ENCODE measurements around the gene SEC61A2.
A peak's percentile ranks its signal among the peaks of the same experiment; 100 is the strongest.

SEC61A2 gene

GRCh38 chr10:12200850-12201249, 71.4 kb downstream of the SEC61A2 start:
- DNase-seq = no peak

- no peak for DNase-seq
Measured at GRCh38 chr10:12201543-12201942, 72.1 kb downstream of the SEC61A2 start.

DNA sequence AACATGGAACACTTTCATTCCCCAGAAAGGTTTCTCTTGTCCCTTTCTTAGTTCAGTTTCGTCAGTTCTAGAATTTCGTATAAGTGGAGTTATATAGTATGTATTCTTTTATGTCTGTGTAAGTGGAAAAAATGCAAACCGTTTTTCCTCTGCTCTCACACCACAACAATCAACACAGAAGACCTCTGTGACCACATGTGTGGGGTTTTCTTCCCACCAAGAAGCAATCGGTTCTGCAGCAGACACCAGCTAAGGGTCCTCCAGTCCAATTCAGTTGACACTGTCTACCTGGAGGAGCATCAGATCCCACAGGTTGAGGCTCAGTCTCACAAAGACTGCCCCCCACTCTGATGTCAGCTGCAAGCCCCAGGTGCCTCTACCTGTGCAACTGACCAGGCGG, 72.7 kb downstream of the SEC61A2 start:
- no peak for DNase-seq

GRCh38 chr10:12205082-12205481, 75.6 kb downstream of the SEC61A2 start:
- no peak for DNase-seq

DNA sequence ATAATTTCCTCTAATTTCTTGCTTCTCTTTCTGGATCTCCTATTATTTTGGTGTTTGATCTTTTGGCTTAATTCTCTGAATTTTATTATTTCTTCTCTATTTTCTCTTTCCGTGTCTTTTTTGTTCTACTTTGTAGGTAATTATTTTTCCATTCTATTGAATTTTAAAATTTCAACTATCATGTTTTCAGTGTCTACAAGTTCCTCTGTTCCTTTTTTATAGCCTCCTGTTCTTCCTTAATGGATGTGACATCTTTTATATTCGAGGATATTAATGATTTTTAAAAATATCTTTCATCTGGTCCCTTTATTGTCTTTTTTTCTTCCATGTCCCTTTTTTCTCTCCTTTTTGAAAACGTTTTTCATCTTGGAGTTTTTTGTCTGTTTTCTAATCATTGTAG, 77.6 kb downstream of the SEC61A2 start:
- DNase-seq = no peak

DNA sequence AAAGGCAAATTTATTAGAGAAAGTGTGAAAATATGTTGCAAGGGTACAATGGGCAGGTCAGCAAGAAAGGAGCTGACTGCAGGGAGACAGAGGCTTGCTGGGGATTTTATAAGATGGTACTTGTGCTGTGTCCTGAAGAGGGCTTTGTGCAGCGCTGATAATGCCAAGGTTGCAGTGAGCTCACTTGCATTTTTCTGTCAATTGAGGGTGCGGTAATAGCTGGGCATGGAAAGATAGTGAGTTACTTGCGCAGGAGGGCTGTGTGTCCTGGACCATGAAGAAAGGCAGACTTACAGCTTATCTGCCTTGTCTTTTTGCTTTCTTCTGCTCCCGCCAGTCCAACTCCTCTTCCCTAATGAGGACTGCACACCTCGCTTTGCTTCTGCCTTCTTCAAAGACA, 79.0 kb downstream of the SEC61A2 start:
- DNase-seq = no peak

DNA sequence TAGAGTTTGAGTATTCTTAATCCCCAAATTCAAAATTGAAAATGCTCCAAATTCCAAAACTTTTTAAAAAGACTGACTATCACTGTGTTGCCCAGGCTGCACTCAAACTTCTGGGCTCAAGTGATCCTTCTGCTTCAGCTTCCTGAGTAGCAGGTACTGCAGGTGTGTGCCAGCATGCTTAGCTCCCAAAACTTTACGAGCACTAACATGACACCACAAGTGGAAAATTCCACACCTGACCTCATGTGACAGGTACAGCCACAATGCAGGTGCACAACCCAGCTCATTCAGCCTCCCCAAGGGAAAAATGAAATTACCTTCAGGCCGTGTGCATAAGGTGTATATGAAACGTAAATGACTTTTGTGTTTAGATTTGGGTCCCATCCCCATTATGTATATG, 83.0 kb downstream of the SEC61A2 start:
- no peak for DNase-seq

GRCh38 chr10:12213621-12214020, 84.1 kb downstream of the SEC61A2 start:
- DNase-seq = no peak

DNA sequence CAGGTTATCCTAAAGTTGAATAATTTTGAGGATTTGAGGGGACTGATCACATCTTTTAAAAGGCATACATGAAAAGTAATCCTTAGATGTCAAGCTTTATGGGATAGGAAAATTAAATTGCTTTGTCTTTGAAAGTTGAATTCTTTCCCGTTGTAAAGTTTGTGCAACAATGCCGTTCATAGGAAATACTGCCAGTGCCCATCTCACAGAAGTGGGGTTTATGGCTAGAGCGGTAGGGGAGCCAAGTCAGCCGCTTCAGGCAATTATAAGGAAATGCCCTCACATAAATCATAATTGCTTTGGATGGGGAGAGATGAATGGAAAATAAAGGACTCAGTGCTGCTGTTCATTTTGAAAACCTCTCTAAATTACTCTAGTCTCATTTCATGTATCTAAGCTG, 84.6 kb downstream of the SEC61A2 start:
- DNase-seq = no peak

- peak; percentile 68 for DNase-seq
Measured at GRCh38 chr10:12214763-12215218, 85.3 kb downstream of the SEC61A2 start.

Data from fibroblast of skin of right quadriceps (primary cell).